NCI-H524 treated with DMSO at 0.1 percent for 48 hours (cell line): Measurements from ENCODE around the gene CAMK2B.

ENCODE experiments used
- DNase-seq: peaks from one replicate; lab custom pipeline; 2025; lab: John Stamatoyannopoulos, UW

The CAMK2B gene

GRCh38 chr7:44286618-44287487, 38.5 kb downstream of the CAMK2B start:
- no peak for DNase-seq

DNA sequence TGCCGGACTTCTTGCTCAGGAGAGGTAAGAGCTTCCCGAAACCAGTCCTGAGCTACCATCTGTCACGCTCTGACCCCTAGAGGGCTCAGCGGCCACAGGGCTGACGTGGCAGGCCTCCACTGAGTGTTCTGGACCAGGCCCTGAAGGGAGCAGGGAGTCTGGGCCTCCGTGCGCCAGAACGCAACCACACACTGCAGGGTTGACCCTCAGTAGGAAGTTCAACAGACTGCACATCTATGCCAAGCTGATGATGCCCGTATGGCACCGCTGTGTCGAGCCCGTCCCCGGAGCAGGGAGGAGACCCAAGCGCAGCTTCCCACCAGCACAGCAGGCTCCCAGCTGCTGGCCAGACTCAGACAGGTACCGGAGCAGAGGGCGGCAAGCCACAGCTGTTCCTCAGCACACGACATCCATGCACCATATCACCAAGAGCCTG, 39.2 kb downstream of the CAMK2B start:
- no peak for DNase-seq

DNA sequence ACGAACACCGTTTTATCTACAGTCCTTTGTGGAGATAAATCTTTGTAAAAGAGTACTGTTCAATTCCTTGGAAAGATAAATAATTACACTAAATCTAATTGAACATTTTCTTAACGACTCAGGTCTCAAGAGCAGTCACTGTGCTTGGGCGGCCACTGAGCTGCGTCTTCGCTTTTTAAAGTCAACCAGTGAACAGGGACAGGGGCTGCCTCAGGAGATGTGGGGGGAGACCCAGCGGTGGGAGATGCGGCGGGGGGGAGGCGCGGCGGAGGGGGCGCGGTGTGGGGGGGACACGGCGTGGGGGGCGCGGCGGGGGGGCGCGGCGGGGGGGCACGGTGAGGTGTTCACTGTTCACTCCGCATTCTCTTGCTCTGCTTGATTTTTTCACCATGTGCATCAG, 39.8 kb downstream of the CAMK2B start:
- no peak for DNase-seq

GRCh38 chr7:44284881-44285541, 40.4 kb downstream of the CAMK2B start:
- no peak for DNase-seq

DNA sequence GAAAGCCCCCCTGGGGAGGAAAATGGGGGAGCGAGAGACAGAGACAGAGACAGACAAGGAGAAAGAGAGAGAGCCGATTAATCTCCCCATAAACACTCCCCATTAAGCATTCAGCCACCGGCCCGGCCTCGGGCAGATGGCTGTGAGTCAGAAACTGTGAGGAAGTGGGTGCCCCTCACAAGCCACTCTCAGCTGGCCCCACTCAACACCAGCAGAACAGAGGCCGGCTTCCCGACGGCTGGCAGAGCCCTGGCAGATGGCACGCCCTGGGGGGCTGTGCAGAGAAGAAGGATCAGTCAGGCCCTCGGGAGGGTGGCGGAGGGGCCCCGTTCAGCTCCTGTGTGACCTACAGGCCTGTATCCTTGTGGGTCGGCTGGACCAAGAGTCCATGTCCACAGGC, 41.2 kb downstream of the CAMK2B start:
- peak; percentile 89 for DNase-seq

- DNase-seq = no peak
These were observed 41.8 kb downstream of the CAMK2B start for GRCh38 chr7:44283381-44284211.

DNA sequence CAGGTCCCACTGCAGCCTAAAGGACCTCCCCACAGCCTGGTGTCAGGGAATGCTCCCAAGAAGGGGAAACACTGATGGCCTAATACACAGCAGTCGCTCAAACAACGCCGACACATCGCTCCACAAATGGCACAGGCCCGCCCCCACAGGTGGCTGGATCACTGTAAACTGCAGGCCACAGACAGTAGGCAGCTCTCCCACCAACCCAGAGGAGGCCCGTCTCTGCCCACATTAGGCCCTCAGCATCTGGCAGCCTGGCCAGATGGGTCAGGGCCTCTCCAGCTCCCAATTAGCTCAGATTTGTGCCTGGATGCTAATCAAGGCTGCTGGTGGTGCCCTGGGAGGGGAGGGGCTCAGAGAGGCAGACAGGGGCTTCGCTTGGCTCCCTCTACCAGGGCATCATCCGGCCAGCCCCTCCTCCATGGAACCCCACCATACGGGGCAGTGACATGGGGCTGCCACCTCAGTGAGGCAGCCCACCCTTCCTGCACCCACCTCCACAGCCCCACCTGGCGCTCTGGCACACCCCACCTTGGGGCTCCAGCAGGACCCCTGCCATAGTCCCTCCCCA, 42.7 kb downstream of the CAMK2B start:
- peak; percentile 88 for DNase-seq

- no peak for DNase-seq
These were observed 43.4 kb downstream of the CAMK2B start for GRCh38 chr7:44281811-44282600.

GRCh38 chr7:44280993-44281721, 44.2 kb downstream of the CAMK2B start:
- no peak for DNase-seq

DNA sequence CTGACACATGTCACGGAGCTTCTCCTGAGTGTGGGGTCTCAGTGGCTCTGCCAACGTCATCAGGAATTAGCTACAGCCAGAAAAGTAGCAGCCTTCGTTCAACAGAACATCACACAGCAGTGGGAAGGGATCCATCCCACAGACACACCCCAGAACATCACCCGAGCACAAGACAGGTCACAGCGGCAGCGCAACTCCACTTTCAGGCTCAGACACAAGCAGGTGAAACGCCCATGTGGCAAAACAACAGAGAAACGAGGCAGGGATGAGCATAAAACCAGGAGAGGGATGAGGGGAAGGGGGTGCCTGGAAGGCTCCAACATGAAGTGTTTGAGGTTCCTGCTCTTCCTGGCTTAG, 44.8 kb downstream of the CAMK2B start:
- no peak for DNase-seq

DNA sequence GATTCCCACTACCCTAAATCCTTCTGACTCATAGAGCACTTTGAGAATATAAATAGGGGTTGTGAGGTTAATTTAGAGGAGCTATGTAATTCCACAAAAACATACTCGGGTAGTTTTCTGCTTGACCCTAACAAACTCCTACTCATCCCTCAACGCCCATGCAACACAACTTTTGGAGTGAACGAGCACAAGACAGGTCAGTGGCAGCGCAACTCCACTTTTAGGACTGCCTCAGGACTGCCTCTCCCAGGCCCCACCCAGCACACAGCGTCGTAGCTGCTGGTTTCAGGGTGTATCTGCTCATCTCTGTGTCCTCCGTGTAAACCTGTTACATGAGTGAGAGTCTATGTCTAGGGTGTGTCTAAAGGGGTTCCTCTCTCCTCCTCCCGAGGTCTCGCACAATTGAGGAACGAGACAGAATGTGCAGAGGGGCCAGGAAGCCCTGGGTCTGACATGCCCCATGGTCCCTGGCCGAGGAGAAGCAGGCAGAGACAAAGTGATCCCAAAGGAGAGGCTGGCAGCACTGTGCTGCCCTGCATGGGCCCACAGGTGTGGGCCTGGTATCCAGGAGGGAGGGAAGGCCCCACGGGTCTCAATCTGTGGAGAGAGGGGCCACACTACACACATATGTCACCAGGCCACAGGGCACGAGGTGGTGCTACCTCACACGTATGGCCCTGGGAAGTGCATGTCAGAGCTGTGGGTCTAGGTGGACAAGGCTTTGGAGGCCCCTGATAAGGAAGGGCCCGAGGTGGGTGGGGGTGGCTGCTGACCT, 45.5 kb downstream of the CAMK2B start:
- no peak for DNase-seq

DNA sequence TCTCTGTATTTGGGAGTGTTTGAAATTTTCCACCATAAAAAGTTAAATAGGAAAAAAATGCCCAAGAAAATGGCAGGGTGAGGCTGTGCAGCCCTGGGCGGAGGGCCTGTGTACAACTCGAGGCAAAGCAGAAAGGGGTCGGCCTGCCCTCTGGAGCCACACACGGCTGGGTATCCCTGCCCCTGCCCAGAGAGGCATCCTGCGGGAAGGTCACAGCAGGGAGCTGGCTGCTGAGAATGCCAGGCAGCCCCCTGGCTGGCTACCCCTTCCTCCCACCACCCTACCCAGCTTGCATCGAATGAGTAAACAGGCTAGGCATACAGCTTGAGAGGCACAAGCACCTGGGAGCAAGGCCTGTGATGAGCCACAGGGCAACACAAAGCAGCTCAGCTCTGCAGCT, 46.1 kb downstream of the CAMK2B start:
- DNase-seq = no peak

GRCh38 chr7:44278451-44279161, 46.8 kb downstream of the CAMK2B start:
- no peak for DNase-seq

DNA sequence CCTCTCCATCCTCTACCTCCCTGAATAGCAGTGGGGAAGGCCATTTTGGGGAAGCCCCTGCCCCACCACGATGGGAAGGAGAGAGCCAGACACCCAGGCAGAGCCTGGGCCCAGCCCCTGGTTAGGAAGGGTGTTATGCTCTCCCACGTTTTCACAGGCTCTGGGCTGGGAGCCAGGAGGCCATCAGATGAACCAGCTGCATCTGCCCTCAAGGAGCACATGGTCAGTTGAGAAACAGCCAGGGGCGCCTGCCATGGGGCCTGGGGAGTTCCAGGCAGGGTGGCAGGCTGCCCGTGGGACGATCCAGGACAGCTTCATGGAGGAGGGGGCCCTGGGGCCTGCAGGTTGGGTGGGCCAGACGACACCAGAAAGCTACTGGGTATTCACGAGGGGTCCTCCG, 47.5 kb downstream of the CAMK2B start:
- no peak for DNase-seq

DNA sequence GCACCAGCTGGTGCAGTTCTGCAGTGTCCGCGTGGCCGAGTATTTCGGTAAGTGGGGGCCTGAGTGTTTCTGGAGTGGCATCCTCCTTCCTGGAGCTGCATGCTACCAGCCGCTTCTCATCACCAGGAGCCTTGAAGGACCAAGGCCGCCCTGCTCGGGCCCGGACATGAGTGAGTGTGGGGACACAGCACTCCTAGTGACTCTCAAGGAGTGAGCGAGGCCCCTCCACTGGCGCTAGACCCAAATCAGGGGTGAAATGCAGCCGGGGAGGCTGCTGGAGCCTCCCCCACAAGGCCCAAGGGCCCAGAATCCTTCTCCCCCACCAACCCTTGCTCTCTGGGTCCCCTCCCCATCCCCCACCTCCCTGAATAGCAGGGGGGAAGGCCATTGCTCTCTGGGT, 48.0 kb downstream of the CAMK2B start:
- DNase-seq = no peak

DNA sequence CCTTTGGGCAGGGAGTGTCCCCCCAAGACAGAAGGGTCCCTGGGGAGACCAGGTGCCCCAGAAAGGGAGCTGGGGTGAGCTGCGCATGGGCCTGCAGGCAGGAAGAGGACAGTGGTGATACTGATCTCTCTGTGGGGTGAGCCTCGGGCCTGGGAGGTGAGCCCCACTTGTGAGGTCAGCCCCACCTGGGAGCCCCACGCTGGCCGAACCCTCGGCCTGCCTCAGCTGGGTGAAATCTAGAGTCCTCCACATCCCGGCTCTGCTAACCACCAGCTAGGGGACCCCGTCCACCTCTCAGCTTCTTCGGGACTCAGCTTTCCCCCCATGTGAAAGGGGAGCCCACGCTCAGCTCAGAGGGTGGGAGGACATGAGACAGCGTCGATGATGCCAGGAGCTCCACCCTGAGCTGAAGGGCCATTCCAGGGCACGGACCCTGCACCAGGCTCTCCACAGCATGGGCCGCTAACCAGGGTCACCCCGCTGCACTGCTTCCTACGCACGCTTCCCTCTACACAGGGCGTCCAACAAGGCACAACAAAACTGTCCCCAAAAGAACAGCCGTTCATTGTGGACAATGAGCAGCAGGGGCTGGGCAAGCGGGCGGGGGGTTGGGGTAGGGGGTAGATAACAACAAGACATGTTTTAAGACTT, 48.7 kb downstream of the CAMK2B start:
- DNase-seq = no peak

- DNase-seq = no peak
These were observed 49.3 kb downstream of the CAMK2B start for GRCh38 chr7:44275957-44276570.

DNA sequence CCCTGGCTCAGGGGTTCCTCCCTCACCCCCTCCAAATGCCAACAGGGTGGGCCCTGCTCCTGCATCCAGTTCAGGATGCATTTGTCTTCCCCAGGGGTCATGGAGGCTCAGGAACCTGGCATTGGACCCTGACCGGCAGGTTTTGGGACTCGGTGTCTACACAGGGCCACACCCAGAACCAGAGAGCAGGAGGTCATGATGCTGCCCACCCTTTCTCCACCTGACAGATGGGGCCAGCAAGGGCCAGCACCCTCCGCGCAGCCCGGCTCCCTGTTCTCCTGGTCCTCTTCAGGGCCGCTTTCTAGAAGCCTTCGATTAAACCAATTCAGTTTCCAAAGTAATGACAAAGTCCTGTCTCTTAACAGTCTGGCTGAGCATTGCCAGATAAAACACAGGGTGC, 50.2 kb downstream of the CAMK2B start:
- no peak for DNase-seq

DNA sequence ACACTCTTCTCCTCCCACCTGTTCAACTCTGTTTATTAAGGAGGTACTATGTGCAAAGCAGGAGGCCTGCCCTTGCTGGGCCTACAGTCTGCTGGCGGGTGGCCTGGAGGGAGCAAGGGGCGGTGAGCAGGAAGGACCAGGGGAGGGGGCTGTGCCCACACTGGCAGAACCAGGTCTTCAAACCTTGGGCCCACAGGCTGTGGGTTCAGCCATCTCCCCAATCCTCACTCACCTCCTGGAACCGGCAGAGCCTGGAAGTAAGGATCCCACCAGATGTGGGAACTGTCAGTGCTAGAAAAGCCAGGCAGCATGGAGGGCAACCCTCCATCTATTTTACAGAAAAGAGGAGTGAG, 50.8 kb downstream of the CAMK2B start:
- no peak for DNase-seq
